HG03139 (cell line): Measurements from ENCODE around the gene RDH16.

Source experiments
- ATAC-seq: cut with Tn5 transposase; IDR thresholded peaks from one replicate; pipeline ENCODE4 v1.9.1; 2021; ENCODE audit not compliant: unreplicated experiment

RDH16 gene, protein sequence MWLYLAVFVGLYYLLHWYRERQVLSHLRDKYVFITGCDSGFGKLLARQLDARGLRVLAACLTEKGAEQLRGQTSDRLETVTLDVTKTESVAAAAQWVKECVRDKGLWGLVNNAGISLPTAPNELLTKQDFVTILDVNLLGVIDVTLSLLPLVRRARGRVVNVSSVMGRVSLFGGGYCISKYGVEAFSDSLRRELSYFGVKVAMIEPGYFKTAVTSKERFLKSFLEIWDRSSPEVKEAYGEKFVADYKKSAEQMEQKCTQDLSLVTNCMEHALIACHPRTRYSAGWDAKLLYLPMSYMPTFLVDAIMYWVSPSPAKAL

GRCh38 chr12:56957229-56958052, at the start of gene RDH16:
RDH16 (minus strand) TSS chr12:56957608; CDS start chr12:56957462, 146 bp downstream.
- no peak for ATAC-seq

DNA sequence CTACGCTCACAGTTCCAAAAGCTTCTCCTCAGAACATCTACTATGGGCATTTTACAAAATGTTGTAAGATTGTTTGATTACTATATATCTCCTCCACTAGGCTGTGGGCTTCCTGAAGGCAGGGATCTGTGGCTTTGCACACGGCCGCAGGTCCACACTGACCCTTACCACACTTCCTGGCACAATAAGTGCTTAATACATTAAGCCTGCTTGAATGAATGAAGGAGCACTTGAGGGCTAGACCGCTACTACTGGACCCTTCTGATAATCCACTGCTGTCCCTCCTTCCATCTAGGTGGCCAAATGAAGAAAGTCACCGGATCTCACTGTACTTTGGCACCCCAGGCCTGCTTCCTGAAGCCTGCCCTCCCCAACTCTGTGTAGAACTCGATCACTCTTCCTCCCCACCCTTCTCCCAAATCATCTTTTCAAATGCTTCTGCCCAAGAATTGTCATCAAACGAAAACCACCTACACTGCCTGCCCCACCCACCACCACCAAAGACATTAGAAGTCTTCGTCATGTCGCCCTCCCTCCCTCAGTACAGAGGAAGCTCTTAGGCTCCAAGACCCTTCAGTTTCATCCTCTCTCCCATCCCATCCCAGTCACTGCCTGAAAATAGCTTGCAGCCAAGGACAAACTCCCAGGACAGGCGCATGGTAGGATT, 49.5 kb upstream of the RDH16 start:
- ATAC-seq: no peak

- ATAC-seq: peak; percentile 47
Observed at GRCh38 chr12:57005980-57006808, 48.8 kb upstream of the RDH16 start, which contains the start of gene ZBTB39. ZBTB39 (minus strand) TSS chr12:57006546; CDS start chr12:57004917, 1,629 bp downstream.

- no peak for ATAC-seq
Observed at GRCh38 chr12:57004651-57005050, 47.2 kb upstream of the RDH16 start.

GRCh38 chr12:57003395-57003794, 46.0 kb upstream of the RDH16 start:
- no peak for ATAC-seq

DNA sequence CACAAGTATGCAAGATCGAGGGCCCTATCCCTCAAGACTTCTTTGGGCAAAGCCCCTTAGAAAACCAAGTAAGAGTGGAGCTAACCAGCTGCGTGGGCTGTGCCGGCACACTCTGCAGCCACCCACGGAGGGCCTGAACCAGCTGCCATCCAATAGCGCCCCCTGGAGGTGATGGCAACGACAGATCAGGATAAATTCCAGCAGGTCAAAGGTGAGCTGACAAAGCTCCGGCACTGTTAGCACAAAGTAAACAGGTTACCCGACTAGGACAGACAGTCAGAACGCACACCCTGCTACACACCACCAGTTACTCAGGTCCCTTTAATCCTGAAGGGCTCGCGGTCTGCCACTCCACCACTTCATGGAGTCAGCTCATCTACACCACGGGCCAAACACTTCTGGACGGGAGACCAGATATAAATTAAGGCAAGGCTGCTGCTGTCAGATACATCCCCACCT, 44.1 kb upstream of the RDH16 start:
- no peak for ATAC-seq

DNA sequence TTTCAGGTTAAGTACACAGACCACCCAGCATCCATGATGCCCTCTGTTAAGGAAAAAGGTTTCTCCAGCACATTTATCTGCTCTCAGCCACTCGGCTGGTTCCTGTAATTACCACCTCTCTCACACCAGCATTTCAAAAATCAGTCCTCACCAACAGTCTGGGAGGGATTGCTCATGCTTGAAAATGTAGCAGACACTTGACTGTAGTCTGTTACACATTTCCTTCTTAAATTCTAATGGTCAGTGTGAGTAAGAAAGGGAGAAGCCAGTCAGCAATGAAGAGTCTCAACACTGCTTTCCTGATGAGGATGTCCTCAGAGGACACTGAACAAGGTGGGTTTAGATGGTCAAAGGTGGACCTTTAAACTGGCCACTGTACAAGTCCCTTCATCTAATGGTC, 43.0 kb upstream of the RDH16 start:
- ATAC-seq: no peak

- ATAC-seq: no peak
Observed at GRCh38 chr12:56999456-56999855, 42.0 kb upstream of the RDH16 start.

GRCh38 chr12:56998981-56999380, 41.6 kb upstream of the RDH16 start:
- ATAC-seq: peak; percentile 65

DNA sequence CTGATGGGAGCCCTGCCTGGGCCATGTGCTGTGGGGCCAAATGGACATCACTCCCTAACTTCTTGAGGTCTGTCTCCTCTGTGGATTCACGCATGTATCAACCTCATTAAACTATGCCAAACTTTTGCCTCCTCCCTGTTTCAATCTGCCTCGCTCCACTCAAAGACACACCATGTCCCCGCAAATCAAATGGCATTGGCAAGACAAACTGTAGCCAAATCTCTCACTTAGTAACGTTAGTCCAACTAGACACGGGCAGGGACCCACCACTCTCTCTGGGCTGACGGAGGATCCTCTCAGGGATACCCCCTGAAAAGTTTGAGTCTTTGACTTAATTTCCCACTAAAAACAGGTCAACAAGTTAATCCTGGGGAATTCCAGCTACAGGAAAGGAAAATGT, 40.9 kb upstream of the RDH16 start:
- no peak for ATAC-seq

DNA sequence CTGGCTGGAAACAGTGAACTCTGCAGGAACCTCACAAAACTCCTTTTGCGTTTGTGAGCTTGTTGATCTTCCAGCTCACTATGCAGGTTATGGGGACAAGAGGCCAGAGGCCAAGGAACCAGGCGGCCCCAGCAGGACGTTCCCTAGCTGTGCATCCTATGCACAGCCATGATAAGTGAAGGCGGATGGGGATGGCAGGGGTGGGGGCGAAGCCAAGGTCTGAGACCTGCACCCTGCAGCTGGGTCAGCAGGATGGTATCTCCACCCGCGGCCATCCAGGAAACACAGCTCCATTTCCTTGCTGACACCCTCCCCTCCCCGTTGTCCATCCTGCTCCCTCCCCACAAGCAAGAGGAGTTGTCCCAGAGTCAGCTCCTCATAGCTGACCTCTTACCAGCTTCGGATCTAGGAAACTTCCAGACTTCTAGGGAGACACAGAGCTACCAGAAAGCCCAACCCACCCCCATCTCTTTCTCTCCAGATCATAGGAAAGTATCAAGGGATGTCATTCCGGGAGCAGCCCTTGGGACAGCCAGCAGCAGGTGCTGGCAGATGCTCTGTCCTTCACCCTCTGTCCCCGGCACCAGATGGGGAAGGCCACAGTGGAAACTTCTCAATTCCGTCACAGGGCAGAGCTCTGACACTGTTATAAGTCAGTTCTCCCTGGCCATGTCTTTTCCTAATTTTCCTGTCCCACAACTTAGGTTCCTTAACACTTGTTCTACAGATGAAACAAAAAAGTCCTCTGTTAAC, 39.6 kb upstream of the RDH16 start:
- no peak for ATAC-seq

GRCh38 chr12:56995930-56996496, 38.6 kb upstream of the RDH16 start:
- no peak for ATAC-seq

- ATAC-seq: no peak
Observed at GRCh38 chr12:56995201-56995929, 38.0 kb upstream of the RDH16 start.

DNA sequence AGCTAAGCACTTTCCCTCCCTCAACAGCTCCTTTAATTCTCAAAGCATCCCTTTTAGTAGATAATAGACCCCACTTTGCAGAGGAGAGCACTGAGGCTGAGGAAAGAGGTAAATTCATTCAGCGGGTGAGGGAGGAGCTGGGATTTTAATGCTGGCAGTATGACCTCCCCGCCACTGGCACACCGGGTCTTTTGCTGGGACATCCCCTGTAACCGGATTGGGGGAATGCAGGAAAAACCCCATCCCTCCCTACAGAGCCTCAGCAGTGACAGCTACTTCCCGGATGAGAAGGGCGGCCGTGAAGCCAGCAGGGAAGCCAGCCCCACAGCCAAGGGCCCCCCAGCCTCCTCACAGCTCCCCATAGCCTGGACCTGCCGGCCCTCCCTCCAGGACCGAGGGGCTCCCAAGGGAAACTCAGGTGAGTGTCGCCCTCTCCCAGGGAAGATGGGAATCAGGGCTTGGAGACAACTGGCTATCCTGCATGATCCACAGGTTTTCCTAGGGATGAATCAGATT, 36.9 kb upstream of the RDH16 start:
- ATAC-seq: no peak

GRCh38 chr12:56993346-56993745, 35.9 kb upstream of the RDH16 start:
- no peak for ATAC-seq

DNA sequence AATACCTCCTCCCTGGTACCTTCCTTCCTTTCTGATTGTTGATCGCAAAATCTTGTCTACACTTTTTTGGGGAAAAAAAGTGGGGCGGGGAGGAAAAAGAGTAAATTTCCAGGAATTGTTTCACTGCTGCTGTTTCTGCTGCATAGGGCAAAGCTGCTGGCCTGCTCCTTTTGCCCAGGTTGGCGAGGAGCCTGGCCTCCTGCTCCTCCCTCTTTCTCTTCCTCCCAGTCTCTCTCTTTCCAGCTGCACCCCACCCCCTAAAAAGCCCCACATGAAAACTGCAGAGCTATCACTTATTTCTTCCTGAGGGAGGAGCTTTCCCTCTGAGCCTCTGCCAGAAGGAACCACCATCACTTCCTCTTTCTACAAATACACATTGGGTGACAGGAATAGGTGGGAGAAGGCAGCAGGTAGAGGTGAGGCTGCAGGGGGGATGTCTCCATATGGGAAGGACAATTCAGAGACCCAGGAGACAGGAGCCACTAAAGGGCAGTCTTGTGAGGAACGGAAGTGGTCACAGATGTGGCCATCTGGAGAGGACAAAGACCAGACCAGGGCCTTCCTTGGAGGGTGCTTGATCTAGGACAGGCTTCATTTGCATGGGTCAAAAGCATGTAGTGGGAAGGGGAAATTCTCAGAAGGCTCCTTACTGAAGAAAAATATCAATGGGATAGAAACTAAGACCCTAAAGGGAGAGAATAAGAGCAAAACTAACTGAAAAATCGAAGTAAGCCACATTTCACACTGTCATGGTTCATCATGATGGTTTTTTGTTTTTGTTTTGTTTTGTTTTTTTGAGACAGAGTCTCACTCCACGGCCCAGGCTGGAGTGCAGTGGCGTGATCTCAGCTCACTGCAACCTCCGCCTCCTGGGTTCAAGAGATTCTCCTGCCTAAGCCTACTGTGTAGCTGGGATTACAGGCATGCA, 34.2 kb upstream of the RDH16 start:
- ATAC-seq: no peak

DNA sequence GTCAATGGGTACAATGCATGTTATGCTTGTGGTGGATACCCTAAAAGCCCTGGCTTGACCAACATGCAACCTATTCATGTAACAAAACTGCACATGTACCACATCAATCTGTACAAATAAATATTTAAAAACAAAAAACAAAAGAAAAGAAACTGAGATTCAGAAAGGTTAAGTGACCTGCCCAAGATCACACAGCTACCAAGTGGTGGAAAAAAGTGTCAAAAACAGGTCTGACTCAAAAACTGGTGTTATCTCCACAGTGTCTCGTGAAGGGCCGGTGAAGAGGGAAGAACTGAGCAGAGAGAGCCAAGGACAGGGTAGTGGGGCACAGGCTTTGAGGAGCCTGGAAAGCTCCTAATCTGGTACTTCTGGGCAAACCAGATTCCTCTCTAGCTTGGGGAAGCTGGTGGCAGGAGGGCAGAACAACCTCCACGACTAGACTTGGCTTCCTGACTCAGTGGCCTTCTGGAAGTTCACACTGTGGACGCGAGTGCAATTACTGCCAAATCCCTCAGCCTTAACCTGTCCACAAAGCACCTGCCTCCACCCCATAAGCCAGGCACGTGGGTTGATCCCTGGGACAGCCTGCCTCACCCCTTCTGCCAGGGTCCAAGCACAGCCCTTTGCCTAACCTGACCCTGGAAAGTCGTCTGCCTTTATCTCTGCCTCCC, 33.4 kb upstream of the RDH16 start:
- ATAC-seq: no peak
